HCEC 1CT (cell line): ENCODE data around the gene SELENOF.
"Not testable (repeated sequence)": the region's sequence is repeated elsewhere in the genome, so short reads cannot be mapped to it uniquely, and the experiment has no call there.

Source experiments
- DNase-seq: peaks from one replicate; pipeline ENCODE4 v3.0.0-alpha.2; 2017

SELENOF gene

GRCh38 chr1:86915737-86916235 lies 1.9 kb upstream of the SELENOF start:
- DNase-seq: no peak

- DNase-seq: peak; percentile 53
These were observed 1.2 kb upstream of the SELENOF start for GRCh38 chr1:86914998-86915736.

GRCh38 chr1:86914601-86914997 lies 673 bp upstream of the SELENOF start, which contains the start of gene HS2ST1:
Gene HS2ST1, plus strand, starts transcription at chr1:86914635.
- no peak for DNase-seq

- peak; percentile 37 for DNase-seq
These were observed 479 bp downstream of the SELENOF start for GRCh38 chr1:86913399-86913895.

GRCh38 chr1:86912281-86912900 lies 1.5 kb downstream of the SELENOF start:
- peak; percentile 21 for DNase-seq

- no peak for DNase-seq
These were observed 7.5 kb downstream of the SELENOF start for GRCh38 chr1:86906419-86906818.

- DNase-seq: no peak
These were observed 8.1 kb downstream of the SELENOF start for GRCh38 chr1:86905875-86906274.

- not testable (repeated sequence) for DNase-seq
These were observed 14.5 kb downstream of the SELENOF start for GRCh38 chr1:86899401-86899800.

- DNase-seq: no peak
These were observed 25.6 kb downstream of the SELENOF start for GRCh38 chr1:86888327-86888726.

- no peak for DNase-seq
These were observed 26.3 kb downstream of the SELENOF start for GRCh38 chr1:86887479-86888162.

GRCh38 chr1:86875722-86876121 lies 38.2 kb downstream of the SELENOF start:
- no peak for DNase-seq

GRCh38 chr1:86872086-86872485 lies 41.8 kb downstream of the SELENOF start:
- DNase-seq: peak; percentile 53

- DNase-seq: no peak
These were observed 42.9 kb downstream of the SELENOF start for GRCh38 chr1:86871001-86871400.

- DNase-seq: peak; percentile 56
These were observed 45.4 kb downstream of the SELENOF start for GRCh38 chr1:86868477-86868876.

GRCh38 chr1:86867278-86867677 lies 46.6 kb downstream of the SELENOF start:
- not testable (repeated sequence) for DNase-seq

GRCh38 chr1:86866665-86867064 lies 47.3 kb downstream of the SELENOF start:
- peak; percentile 79 for DNase-seq

GRCh38 chr1:86865973-86866637 lies 47.8 kb downstream of the SELENOF start:
- DNase-seq: no peak

- DNase-seq: no peak
These were observed 51.0 kb downstream of the SELENOF start for GRCh38 chr1:86862920-86863319.

GRCh38 chr1:86861424-86861823 lies 52.5 kb downstream of the SELENOF start:
- DNase-seq: no peak

- no peak for DNase-seq
These were observed 53.5 kb downstream of the SELENOF start for GRCh38 chr1:86860424-86860823.

- no peak for DNase-seq
These were observed 53.9 kb downstream of the SELENOF start for GRCh38 chr1:86860020-86860419.

GRCh38 chr1:86858524-86859261 lies 55.2 kb downstream of the SELENOF start:
- no peak for DNase-seq
